ENCODE data around the gene ADGRG6. TPM values are rescaled to one million over a fixed set of nuclear protein-coding genes. Genes with fewer than 3 reads are reported as not detected.

ADGRG6 gene
- total RNA-seq, 1 experiment from 2014 or later: 259 TPM

GRCh38 chr6:142320366-142320765, 18.6 kb downstream of the ADGRG6 start:
- H3K27me3 ChIP-seq (ENCODE audit: control insufficient read depth, insufficient read depth, low read length): no peaks in the 10 kb centered on the region
- DNase-seq (ENCODE audit: low read depth, low spot score) (no peak), ATAC-seq (no peak)
- TF ChIP-seq POLR2AphosphoS5 (IDR thresholded peaks at IDR 0.05; ENCODE audit: low read depth, low read length): no peak
- TF ChIP-seq SIN3A (IDR thresholded peaks at IDR 0.05; ENCODE audit: borderline replicate concordance, insufficient read depth, low read depth, low read length): no peak
- intact Hi-C loops (cut with micrococcal nuclease; ENCODE audit: unreplicated experiment) (loop anchor here (5.0 kb wide), 1 partner anchor 57 kb away; no protein-coding TSS in a partner anchor), in situ Hi-C loops (cut with HindIII; ENCODE audit: low pct_unique_long_range_greater_than_20kb, low sequenced_read_pairs) (no loop called here)
- peaks cover 3% of the 10 kb centered on the region; the same call in 1 of the 2 replicates for H3K36me3 ChIP-seq (ENCODE audit: control insufficient read depth, insufficient read depth, low read length)
- H3K4me1 ChIP-seq (ENCODE audit: control insufficient read depth, insufficient read depth, low read length): peaks cover 86% of the 10 kb centered on the region
- H3K9me3 ChIP-seq (ENCODE audit: control insufficient read depth, insufficient read depth, low read depth, low read length): no peaks in the 10 kb centered on the region
- ChIA-PET POLR2A (interaction anchor here (0.9 kb wide), 1 partner anchor 11 kb away, joined by 7 read pairs; no protein-coding TSS in a partner anchor), CTCF (no interaction called here)
- no TSS peak for BruUV-seq (replicated peaks)
- H3K4me3 ChIP-seq (ENCODE audit: low read depth in 2 of 2, low read length in 2 of 2): no peak overlapping the region
- peak overlapping the region; percentile 99 for H3K27ac ChIP-seq (ENCODE audit: low read length)

- intact Hi-C loops (cut with micrococcal nuclease; ENCODE audit: unreplicated experiment) (loop anchor here (5.0 kb wide), 1 partner anchor 56 kb away; no protein-coding TSS in a partner anchor), in situ Hi-C loops (cut with HindIII; ENCODE audit: low pct_unique_long_range_greater_than_20kb, low sequenced_read_pairs) (no loop called here)
- no peak for TF ChIP-seq SIN3A (IDR thresholded peaks at IDR 0.05; ENCODE audit: borderline replicate concordance, insufficient read depth, low read depth, low read length)
- TF ChIP-seq REST (IDR thresholded peaks at IDR 0.05; ENCODE audit: insufficient read depth in 1 of 2, low read depth in 2 of 2, low read length in 1 of 2): no peak
- no peak for TF ChIP-seq CTCF (IDR thresholded peaks at IDR 0.05)
- TF ChIP-seq TCF7L2 (IDR thresholded peaks at IDR 0.05; ENCODE audit: low read depth, low read length): no peak
- no peak for TF ChIP-seq POLR2AphosphoS5 (IDR thresholded peaks at IDR 0.05; ENCODE audit: low read depth, low read length)
- Histone ChIP-seq H3K4me3 (ENCODE audit: low read depth in 2 of 2, low read length in 2 of 2) (no peak overlapping the region), H3K36me3 (ENCODE audit: control insufficient read depth, insufficient read depth, low read length) (peaks cover 3% of the 10 kb centered on the region; the same call in 1 of the 2 replicates), H3K27ac (ENCODE audit: low read length) (peak overlapping the region; percentile 99), H3K4me1 (ENCODE audit: control insufficient read depth, insufficient read depth, low read length) (peaks cover 92% of the 10 kb centered on the region), H3K9me3 (ENCODE audit: control insufficient read depth, insufficient read depth, low read depth, low read length) (no peaks in the 10 kb centered on the region), H3K27me3 (ENCODE audit: control insufficient read depth, insufficient read depth, low read length) (no peaks in the 10 kb centered on the region)
- DNase-seq (ENCODE audit: low read depth, low spot score) (no peak), ATAC-seq (no peak)
- BruUV-seq (replicated peaks): no TSS peak
- ChIA-PET CTCF (no interaction called here), POLR2A (no interaction called here)
These were observed 19.6 kb downstream of the ADGRG6 start for GRCh38 chr6:142321451-142321850.

GRCh38 chr6:142322066-142322465, 20.3 kb downstream of the ADGRG6 start:
- in situ Hi-C loops (cut with HindIII; ENCODE audit: low pct_unique_long_range_greater_than_20kb, low sequenced_read_pairs): no loop called here

More at GRCh38 chr6:142322066-142322465, 20.3 kb downstream of the ADGRG6 start:
- Histone ChIP-seq H3K36me3 (ENCODE audit: control insufficient read depth, insufficient read depth, low read length) (peaks cover 3% of the 10 kb centered on the region; the same call in 1 of the 2 replicates), H3K4me1 (ENCODE audit: control insufficient read depth, insufficient read depth, low read length) (peaks cover 92% of the 10 kb centered on the region), H3K27me3 (ENCODE audit: control insufficient read depth, insufficient read depth, low read length) (no peaks in the 10 kb centered on the region), H3K4me3 (ENCODE audit: low read depth in 2 of 2, low read length in 2 of 2) (no peak overlapping the region), H3K27ac (ENCODE audit: low read length) (peak overlapping the region; percentile 99), H3K9me3 (ENCODE audit: control insufficient read depth, insufficient read depth, low read depth, low read length) (no peaks in the 10 kb centered on the region)
- POLR2A ChIA-PET: interaction anchor here (0.6 to 0.7 kb wide), 2 partner anchors 69 to 159 kb away, joined by 3 to 8 read pairs; no protein-coding TSS in a partner anchor
- ATAC-seq (no peak), DNase-seq (ENCODE audit: low read depth, low spot score) (no peak)
- TF ChIP-seq CTCF (IDR thresholded peaks at IDR 0.05) (no peak), TCF7L2 (IDR thresholded peaks at IDR 0.05; ENCODE audit: low read depth, low read length) (no peak), SIN3A (IDR thresholded peaks at IDR 0.05; ENCODE audit: borderline replicate concordance, insufficient read depth, low read depth, low read length) (no peak), POLR2AphosphoS5 (IDR thresholded peaks at IDR 0.05; ENCODE audit: low read depth, low read length) (no peak), REST (IDR thresholded peaks at IDR 0.05; ENCODE audit: insufficient read depth in 1 of 2, low read depth in 2 of 2, low read length in 1 of 2) (no peak)
- no TSS peak for BruUV-seq (replicated peaks)
- intact Hi-C loops (cut with micrococcal nuclease; ENCODE audit: unreplicated experiment): loop anchor here (5.0 kb wide), 1 partner anchor 55 kb away; no protein-coding TSS in a partner anchor
- CTCF ChIA-PET: no interaction called here
